Lower leg skin (tissue), 4 donors: ENCODE results near the gene SPG21. TPM values are rescaled to one million over a fixed set of nuclear protein-coding genes. Genes with fewer than 3 reads are reported as not detected.

Experiments
- DNase-seq, 2 donors: peaks; one replicate each; pipeline ENCODE4 v3.0.0-alpha.2; 2019; ENCODE audit warnings: low spot score in 2 of 2
- H3K4me3 ChIP-seq: fragments of 200-600 bp; sonication (generic); 2 replicates; pipeline ENCODE4 v1.5.1; 2017; ENCODE audit warnings: mild to moderate bottlenecking, low read depth; ENCODE audit not compliant: poor library complexity, severe bottlenecking
- POLR2A ChIP-seq, 2 donors: fragments of 450-650 bp; IDR thresholded peaks; one replicate each; pipeline ENCODE4 v1.6.1; 2016 to 2017; ENCODE audit warnings: antibody characterized with exemption in 2 of 2, mild to moderate bottlenecking in 1 of 2, moderate library complexity in 1 of 2
- WGBS, 2 donors: methylation state at CpG; one replicate each; pipeline ENCODE4 v1.1.5; 2018; 5-methylcytosine and 5-hydroxymethylcytosine counted together
- intact Hi-C: fragments of 100-400 bp; cut with DNase I; formaldehyde crosslinking; loops from one replicate; pipeline ENCODE4 v1.15.0; 2023; ENCODE audit warnings: low total_unique reads
- total RNA-seq, 4 donors: library from RNA; depleted of rRNA; stranded (reverse); fragments of >200 nt; gene quantifications; one replicate each; pipeline ENCODE4 v1.1.0, GENCODE V29; 2016
- TF ChIP-seq, protein P1 (sequence below), 3 donors: fragments of 450-650 bp; IDR thresholded peaks; one replicate each; pipeline ENCODE4 v1.5.1; 2016; ENCODE audit warnings: antibody characterized with exemption in 3 of 3, mild to moderate bottlenecking in 3 of 3, moderate library complexity in 2 of 3

SPG21 gene
- total RNA-seq, 4 donors from 2014 or later = 54.3 to 93.1 (median 76.6) TPM

DNA sequence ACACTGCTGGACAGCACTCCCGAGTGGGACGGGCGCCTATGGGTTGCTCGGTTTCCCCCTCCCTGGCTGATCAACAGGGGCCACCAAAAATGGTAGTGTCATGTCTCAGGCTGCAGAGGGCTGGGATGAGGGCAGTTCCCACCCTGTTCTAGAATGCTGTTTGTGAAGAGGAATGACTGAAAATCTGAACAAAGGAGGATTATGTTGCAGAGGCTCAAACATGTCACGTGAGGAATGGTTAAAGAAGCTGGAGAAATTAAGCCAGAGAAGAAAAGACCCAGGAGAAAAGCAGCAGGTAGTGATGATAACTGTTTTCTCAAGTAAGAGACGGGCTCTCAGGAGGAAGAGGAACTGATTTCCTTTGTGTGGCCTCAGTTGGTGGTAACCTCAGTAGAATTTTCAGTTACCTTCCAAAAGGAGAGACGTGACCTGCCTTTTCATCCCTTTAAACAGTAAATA lies 10.4 kb downstream of the SPG21 start:
- DNase-seq = no peak
- intact Hi-C loops = no loop called here
- 84 to 87% methylated on average over 7 of the region's 7 CpGs for WGBS, 2 donors
- no peak overlapping the region for H3K4me3 ChIP-seq
- TF ChIP-seq POLR2A (IDR thresholded peaks at IDR 0.05) = no peak
- TF ChIP-seq, protein P1, sequence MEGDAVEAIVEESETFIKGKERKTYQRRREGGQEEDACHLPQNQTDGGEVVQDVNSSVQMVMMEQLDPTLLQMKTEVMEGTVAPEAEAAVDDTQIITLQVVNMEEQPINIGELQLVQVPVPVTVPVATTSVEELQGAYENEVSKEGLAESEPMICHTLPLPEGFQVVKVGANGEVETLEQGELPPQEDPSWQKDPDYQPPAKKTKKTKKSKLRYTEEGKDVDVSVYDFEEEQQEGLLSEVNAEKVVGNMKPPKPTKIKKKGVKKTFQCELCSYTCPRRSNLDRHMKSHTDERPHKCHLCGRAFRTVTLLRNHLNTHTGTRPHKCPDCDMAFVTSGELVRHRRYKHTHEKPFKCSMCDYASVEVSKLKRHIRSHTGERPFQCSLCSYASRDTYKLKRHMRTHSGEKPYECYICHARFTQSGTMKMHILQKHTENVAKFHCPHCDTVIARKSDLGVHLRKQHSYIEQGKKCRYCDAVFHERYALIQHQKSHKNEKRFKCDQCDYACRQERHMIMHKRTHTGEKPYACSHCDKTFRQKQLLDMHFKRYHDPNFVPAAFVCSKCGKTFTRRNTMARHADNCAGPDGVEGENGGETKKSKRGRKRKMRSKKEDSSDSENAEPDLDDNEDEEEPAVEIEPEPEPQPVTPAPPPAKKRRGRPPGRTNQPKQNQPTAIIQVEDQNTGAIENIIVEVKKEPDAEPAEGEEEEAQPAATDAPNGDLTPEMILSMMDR (IDR thresholded peaks at IDR 0.05) = no peak

GRCh38 chr15:64975390-64975789 lies 14.3 kb downstream of the SPG21 start:
- TF ChIP-seq POLR2A (IDR thresholded peaks at IDR 0.05) = no peak
- TF ChIP-seq, protein P1 (IDR thresholded peaks at IDR 0.05) = no peak
- DNase-seq = no peak
- 86 to 87% methylated on average over 5 of the region's 5 CpGs for WGBS, 2 donors
- no peak overlapping the region for H3K4me3 ChIP-seq
- intact Hi-C loops = no loop called here

GRCh38 chr15:64970698-64971097 lies 19.0 kb downstream of the SPG21 start:
- intact Hi-C loops = no loop called here
- no peak for DNase-seq
- H3K4me3 ChIP-seq = no peak overlapping the region
- TF ChIP-seq, protein P1 (IDR thresholded peaks at IDR 0.05) = no peak
- no peak for TF ChIP-seq POLR2A (IDR thresholded peaks at IDR 0.05)
- 89 to 92% methylated on average over 7 of the region's 7 CpGs for WGBS, 2 donors

DNA sequence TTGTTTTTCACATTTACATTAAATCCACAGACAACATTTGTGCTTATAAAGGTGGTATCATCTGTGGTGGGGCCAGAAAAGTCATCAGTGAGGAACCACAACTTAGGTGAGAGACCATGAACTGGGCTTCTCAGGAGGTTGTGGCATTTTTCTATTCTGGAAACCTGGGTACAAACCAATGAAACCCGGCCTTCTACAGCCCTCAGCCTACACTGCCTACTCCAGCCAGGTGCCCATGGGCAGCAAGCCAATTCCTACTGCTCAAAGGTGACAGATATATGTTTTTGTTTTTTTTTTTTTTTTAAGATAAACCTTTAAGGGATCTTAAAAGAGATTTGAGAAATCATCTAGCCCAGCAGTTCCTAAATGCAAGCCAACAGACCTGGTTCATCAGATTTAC lies 20.3 kb downstream of the SPG21 start:
- WGBS, 2 donors = 90 to 100% methylated on average over 1 of the region's 1 CpG
- H3K4me3 ChIP-seq = no peak overlapping the region
- no peak for TF ChIP-seq POLR2A (IDR thresholded peaks at IDR 0.05)
- TF ChIP-seq, protein P1 (IDR thresholded peaks at IDR 0.05) = no peak
- no peak for DNase-seq
- intact Hi-C loops = no loop called here

DNA sequence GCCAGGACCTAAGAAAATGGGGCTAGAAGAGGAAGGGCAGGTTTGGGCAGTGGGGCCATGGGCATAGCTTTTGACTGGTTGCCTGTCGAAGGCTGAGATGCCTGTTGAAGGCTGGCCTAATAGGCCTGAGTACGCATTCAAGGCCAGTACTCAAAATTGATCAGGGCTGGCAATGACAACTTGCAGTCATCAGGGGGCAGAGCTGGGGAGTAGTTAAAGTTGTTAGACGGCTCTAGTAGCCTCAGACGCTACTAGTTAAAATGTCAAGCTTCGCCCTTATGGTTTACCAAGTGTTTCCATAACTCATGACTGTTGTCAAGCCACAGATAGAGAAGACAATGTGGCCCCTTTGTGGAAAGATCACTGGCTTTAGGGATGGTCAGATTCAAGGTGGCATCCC lies 28.7 kb downstream of the SPG21 start:
- no peak for TF ChIP-seq POLR2A (IDR thresholded peaks at IDR 0.05)
- TF ChIP-seq, protein P1 (IDR thresholded peaks at IDR 0.05) = no peak
- DNase-seq = no peak
- 94 to 96% methylated on average over 5 of the region's 5 CpGs for WGBS, 2 donors
- no peak overlapping the region for H3K4me3 ChIP-seq
- intact Hi-C loops = no loop called here

DNA sequence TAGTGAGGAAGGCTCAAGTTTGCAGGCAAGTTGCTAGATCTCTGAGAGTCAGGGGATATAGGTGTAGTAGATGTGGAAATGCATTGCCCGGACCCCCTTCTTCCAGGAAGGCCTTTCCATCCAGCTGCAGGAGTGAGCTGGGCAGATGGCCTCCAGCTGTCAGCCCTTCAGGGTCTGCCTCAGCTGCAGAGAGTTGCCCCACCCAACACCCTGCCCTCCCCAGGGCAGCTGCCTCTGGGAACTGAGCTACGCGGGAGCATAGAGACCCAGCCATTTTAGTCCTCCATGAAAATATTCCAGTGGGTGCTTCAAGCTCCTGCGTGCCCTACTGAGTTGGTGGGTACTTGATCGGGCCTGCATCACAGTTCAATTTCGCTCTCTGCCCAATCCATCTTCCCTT lies 29.6 kb downstream of the SPG21 start:
- WGBS, 2 donors = 93 to 99% methylated on average over 6 of the region's 6 CpGs
- no peak overlapping the region for H3K4me3 ChIP-seq
- intact Hi-C loops = no loop called here
- TF ChIP-seq, protein P1 (IDR thresholded peaks at IDR 0.05) = no peak
- no peak for DNase-seq
